Prostate gland (tissue), 2 donors: Measurements from ENCODE around the gene MPHOSPH9. TPM values are rescaled to one million over a fixed set of nuclear protein-coding genes. Genes with fewer than 3 reads are reported as not detected.

Experiments used
- DNase-seq: peaks from one replicate; pipeline ENCODE4 v3.0.0-alpha.2; 2019; ENCODE audit warnings: low spot score
- H3K27ac ChIP-seq, 2 donors: fragments of 200-600 bp; sonication (generic); 2 replicates each; pipeline ENCODE4 v1.5.1; 2017 to 2019
- H3K27me3 ChIP-seq: fragments of 200-600 bp; sonication (generic); replicated peaks from 2 replicates; pipeline ENCODE4 v1.5.1; 2019; ENCODE audit not compliant: insufficient read depth
- H3K36me3 ChIP-seq, 2 donors: fragments of 200-600 bp; sonication (generic); 1 replicate in 1 of 2; 2 replicates in 1 of 2; pipeline versions ENCODE4 v1.5.1 to v1.8.1; 2017 to 2019
- H3K4me1 ChIP-seq: fragments of 200-600 bp; sonication (generic); replicated peaks from 2 replicates; pipeline ENCODE4 v1.5.1; 2019
- H3K4me3 ChIP-seq, 2 donors: fragments of 200-600 bp; sonication (generic); 2 replicates each; pipeline ENCODE4 v1.5.1; 2017 to 2019
- H3K9me3 ChIP-seq: fragments of 200-600 bp; sonication (generic); 2 replicates; pipeline ENCODE4 v1.5.1; 2017
- POLR2A ChIP-seq: fragments of 450-650 bp; IDR thresholded peaks from one replicate; pipeline ENCODE4 v1.6.1; 2016; ENCODE audit warnings: antibody characterized with exemption, mild to moderate bottlenecking
- POLR2AphosphoS5 ChIP-seq: sonication (generic); formaldehyde crosslinking; IDR thresholded peaks from one replicate; pipeline ENCODE4 v1.6.1; 2017; ENCODE audit warnings: antibody characterized with exemption
- WGBS: methylation state at CpG from one replicate; pipeline ENCODE4 v1.1.5; 2018; 5-methylcytosine and 5-hydroxymethylcytosine counted together
- intact Hi-C: fragments of 100-400 bp; cut with DNase I; formaldehyde crosslinking; loops from one replicate; pipeline ENCODE4 v1.14.2; 2022
- total RNA-seq, 2 donors: library from RNA; depleted of rRNA; stranded (reverse); fragments of >200 nt; gene quantifications; one replicate each; pipeline ENCODE4 v1.1.0, GENCODE V29; 2016
- TF ChIP-seq, protein P1 (sequence below), 4 experiments: fragments of 200-600 bp in 2 of 4; fragments of 450-650 bp in 2 of 4; sonication (generic) in 2 of 4; IDR thresholded peaks; 1 replicate in 3 of 4; 2 replicates in 1 of 4; pipeline ENCODE4 v1.5.1; 2016 to 2019; ENCODE audit warnings: antibody characterized with exemption in 4 of 4, mild to moderate bottlenecking in 2 of 4, moderate library complexity in 2 of 4

MPHOSPH9 gene
- total RNA-seq, 2 donors from 2014 or later = 24.3 to 25.0 TPM

DNA sequence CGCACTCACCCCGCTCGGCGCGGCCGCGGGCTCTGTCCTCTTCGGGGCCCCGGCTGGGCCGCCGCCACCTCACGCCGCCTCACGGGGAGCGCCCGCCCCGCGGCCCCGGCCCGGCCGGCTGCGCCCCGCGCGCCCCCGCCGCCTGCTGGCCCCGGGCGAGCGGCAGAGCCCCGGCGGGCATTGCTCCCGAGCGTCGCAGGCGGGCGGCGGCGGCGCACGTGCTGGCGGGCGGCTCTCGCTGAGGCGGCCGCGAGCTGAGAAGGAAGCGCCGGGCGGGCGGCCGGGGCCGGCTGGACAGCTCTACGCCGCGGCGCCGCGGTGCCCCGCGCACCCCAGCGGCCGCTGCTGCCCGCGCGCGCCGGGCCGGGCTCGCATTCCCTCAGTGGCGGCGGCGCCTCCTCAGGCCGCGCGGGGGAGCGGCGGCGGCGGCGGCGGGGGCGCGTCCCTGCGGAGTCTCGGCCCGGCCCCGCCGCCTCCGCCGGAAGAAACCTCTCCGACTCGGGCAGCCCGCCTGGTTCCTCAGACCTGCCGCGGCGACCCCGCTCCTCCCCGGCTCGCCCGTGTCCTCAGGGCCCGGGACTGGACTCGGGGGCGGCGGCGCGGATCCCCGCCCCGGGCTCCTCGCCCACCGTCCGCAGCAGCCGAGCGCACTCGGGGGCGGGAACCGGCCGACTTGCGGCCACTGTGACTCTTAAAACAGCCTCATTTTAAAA, 82.0 kb downstream of the MPHOSPH9 start, which contains the start of gene PITPNM2:
Gene PITPNM2, minus strand, starts transcription at position 347 of the 713 bp plus-strand sequence. CDS start 116,500 bp downstream, outside the sequence.
- WGBS = under 1% methylated on average over 42 of the region's 119 CpGs
- DNase-seq = peak; percentile 43

DNA sequence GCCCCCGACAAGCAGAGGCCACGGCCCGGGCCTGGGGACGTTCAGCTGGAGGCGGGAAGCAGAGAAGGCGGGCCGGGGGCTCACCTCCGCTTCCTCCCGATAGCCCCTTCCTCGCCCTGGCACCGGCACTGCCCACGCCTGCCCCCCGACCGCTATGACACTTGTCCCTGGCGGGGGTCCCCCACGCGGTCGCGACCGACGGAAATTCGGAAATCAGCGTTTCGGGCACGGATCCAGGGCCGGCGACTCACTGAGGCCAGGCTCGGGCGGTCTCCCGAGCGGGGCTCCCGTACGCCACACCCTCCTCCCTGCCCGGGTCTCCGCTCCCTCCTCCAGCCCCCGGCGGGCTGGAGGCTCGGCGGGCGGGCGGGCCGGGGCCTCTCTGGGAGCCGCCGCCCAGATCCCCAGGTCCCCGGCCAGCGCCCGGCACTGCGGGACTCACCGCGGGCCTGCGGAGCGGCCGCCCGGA, 82.6 kb downstream of the MPHOSPH9 start:
- Histone ChIP-seq H3K27ac (peak overlapping the region; percentile 69 to 74), H3K4me3 (peak overlapping the region; percentile 70 to 73), H3K9me3 (no peaks in the 10 kb centered on the region), H3K27me3 (no peaks in the 10 kb centered on the region), H3K4me1 (peaks cover 6% of the 10 kb centered on the region), H3K36me3 (no peaks in the 10 kb centered on the region)
- no peak for DNase-seq
- TF ChIP-seq, protein P1, sequence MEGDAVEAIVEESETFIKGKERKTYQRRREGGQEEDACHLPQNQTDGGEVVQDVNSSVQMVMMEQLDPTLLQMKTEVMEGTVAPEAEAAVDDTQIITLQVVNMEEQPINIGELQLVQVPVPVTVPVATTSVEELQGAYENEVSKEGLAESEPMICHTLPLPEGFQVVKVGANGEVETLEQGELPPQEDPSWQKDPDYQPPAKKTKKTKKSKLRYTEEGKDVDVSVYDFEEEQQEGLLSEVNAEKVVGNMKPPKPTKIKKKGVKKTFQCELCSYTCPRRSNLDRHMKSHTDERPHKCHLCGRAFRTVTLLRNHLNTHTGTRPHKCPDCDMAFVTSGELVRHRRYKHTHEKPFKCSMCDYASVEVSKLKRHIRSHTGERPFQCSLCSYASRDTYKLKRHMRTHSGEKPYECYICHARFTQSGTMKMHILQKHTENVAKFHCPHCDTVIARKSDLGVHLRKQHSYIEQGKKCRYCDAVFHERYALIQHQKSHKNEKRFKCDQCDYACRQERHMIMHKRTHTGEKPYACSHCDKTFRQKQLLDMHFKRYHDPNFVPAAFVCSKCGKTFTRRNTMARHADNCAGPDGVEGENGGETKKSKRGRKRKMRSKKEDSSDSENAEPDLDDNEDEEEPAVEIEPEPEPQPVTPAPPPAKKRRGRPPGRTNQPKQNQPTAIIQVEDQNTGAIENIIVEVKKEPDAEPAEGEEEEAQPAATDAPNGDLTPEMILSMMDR (IDR thresholded peaks at IDR 0.05) = no peak
- TF ChIP-seq POLR2A (no peak), POLR2AphosphoS5 (no peak)
- intact Hi-C loops = loop anchor here (2.0 to 5.0 kb wide), 2 partner anchors 82 to 168 kb away; partner anchors contain the start of genes ARL6IP4, MPHOSPH9 and MTRFR
- WGBS = 2% methylated on average over 18 of the region's 54 CpGs

More for the DNA sequence above, 82.0 kb downstream of the MPHOSPH9 start, which contains the start of gene PITPNM2:
- Histone ChIP-seq H3K4me3 (peak within 1 kb of the TSS; percentile 70 to 73), H3K27ac (peak within 1 kb of the TSS; percentile 87 to 89), H3K36me3 (no peaks in the 10 kb centered on the region), H3K9me3 (no peaks in the 10 kb centered on the region), H3K4me1 (peaks cover 6% of the 10 kb centered on the region), H3K27me3 (no peaks in the 10 kb centered on the region)
- intact Hi-C loops = loop anchor here (1.0 to 5.0 kb wide), 3 partner anchors 82 to 169 kb away; partner anchors contain the start of genes ARL6IP4, MPHOSPH9 and MTRFR
- TF ChIP-seq POLR2AphosphoS5 (no peak), POLR2A (no peak)
- TF ChIP-seq, protein P1 (IDR thresholded peaks at IDR 0.05) = peak in 1 of 4 experiments; percentile 48

DNA sequence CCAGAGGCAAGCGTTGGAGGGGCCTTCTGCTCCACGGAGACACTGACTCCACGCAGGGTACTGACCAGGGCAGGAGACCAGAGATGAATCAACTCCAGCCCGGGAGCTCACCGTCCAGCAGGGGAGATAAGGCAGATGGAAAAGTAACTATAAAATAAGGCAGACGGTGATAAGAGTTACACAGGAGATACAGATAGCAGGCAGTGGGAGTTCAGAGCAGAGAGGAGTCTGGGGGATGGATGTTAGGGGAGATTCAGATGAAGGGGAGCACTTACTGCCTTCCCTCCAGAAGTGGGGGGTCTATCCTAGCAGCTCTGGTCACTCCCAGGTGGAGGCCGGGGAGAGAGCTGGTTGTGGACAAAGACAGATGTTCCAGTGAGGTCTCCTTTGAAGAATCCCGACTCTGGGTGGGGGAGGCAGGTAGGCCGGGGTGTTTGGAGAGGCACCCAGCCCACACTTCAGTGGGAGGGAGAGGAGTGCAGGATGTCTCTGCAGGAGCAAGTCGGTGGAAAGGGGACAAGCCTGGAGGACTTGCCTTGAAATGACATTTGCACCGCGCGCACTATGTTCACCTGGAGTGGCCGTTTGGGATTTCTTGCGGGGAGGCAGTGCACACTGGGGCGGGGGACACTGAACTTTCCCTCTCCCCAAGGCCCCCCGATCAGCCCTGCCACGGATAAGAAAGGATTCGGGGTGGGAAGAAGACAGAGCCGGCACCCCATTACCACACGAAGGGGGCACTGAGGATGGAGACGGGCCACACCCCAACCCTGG, 83.3 kb downstream of the MPHOSPH9 start:
- DNase-seq = no peak

DNA sequence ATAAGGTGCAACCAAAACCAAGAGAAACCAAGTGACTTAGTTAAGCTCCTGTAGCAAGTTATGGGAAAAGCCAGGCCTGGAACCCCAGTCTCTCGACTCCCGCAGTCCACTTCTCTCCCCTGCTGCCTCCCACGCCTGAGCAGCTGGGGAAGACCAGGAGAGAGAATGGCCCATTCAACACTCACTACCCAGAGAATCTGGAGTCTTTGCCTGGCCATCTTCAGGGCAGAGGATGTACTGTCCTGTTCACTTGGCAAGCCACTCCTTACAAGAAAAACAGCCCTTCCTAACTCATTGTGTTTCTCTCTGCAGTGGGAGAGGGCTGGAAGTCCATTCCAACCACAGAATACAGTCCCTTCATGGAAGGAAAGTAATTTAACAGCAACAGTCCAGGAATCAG, 83.9 kb downstream of the MPHOSPH9 start:
- TF ChIP-seq POLR2AphosphoS5 = peak; percentile 19
- no peak for TF ChIP-seq POLR2A
- TF ChIP-seq, protein P1 (IDR thresholded peaks at IDR 0.05) = no peak
- Histone ChIP-seq H3K4me3 (no peak overlapping the region), H3K36me3 (no peaks in the 10 kb centered on the region), H3K9me3 (no peaks in the 10 kb centered on the region), H3K27ac (peak overlapping the region; percentile 69 to 74), H3K27me3 (no peaks in the 10 kb centered on the region), H3K4me1 (peaks cover 6% of the 10 kb centered on the region)
- intact Hi-C loops = no loop called here
- DNase-seq = no peak
- 36% methylated on average over 3 of the region's 3 CpGs for WGBS

More for the DNA sequence above, 83.3 kb downstream of the MPHOSPH9 start:
- Histone ChIP-seq H3K9me3 (no peaks in the 10 kb centered on the region), H3K4me1 (peaks cover 6% of the 10 kb centered on the region), H3K27ac (peak overlapping the region; percentile 69 to 74), H3K36me3 (no peaks in the 10 kb centered on the region), H3K27me3 (no peaks in the 10 kb centered on the region), H3K4me3 (peak overlapping the region; percentile 70 to 73)
- TF ChIP-seq POLR2A (no peak), POLR2AphosphoS5 (no peak)
- TF ChIP-seq, protein P1 (IDR thresholded peaks at IDR 0.05) = no peak
- intact Hi-C loops = loop anchor here (2.0 to 5.0 kb wide), 2 partner anchors 83 to 167 kb away; partner anchors contain the start of genes ARL6IP4, MPHOSPH9 and MTRFR
- 26% methylated on average over 22 of the region's 22 CpGs for WGBS
